Subcutaneous abdominal adipose tissue (tissue), 5 donors: ENCODE data around the gene LZTS3.
"Not testable (repeated sequence)": the region's sequence is repeated elsewhere in the genome, so short reads cannot be mapped to it uniquely, and the experiment has no call there.

Experiments used
- H3K27ac ChIP-seq: one replicate; pipeline ENCODE4 v1.7.0; 2013; ENCODE audit warnings: low read depth, mild to moderate bottlenecking, inconsistent platforms, low read length, moderate library complexity
- H3K27me3 ChIP-seq, 5 donors: one replicate each; pipeline ENCODE4 v1.7.0; 2013; ENCODE audit warnings: low read length in 5 of 5, inconsistent platforms in 1 of 5; ENCODE audit not compliant: control insufficient read depth in 5 of 5, insufficient read depth in 4 of 5
- H3K36me3 ChIP-seq, 5 donors: one replicate each; pipeline ENCODE4 v1.7.0; 2013; ENCODE audit warnings: low read length in 5 of 5; ENCODE audit not compliant: control insufficient read depth in 5 of 5, insufficient read depth in 5 of 5
- H3K4me1 ChIP-seq, 5 donors: one replicate each; pipeline ENCODE4 v1.7.0; 2013; ENCODE audit warnings: low read length in 5 of 5, mild to moderate bottlenecking in 3 of 5, moderate library complexity in 1 of 5; ENCODE audit not compliant: control insufficient read depth in 5 of 5, insufficient read depth in 5 of 5
- H3K4me3 ChIP-seq, 5 donors: one replicate each; pipeline ENCODE4 v1.7.0; 2013; ENCODE audit warnings: low read length in 5 of 5, low read depth in 1 of 5
- H3K9ac ChIP-seq, 5 donors: one replicate each; pipeline ENCODE4 v1.7.0; 2013; ENCODE audit warnings: low read length in 5 of 5, mild to moderate bottlenecking in 4 of 5, moderate library complexity in 3 of 5
- H3K9me3 ChIP-seq, 5 donors: one replicate each; pipeline ENCODE4 v1.7.0; 2013; ENCODE audit warnings: low read length in 5 of 5; ENCODE audit not compliant: control insufficient read depth in 5 of 5
- donor health status: healthy.
- donor health status: healthy.
- donor health status: healthy.
- donor health status: healthy.
- donor health status: healthy.

LZTS3 gene

GRCh38 chr20:3137492-3137891 lies 35.9 kb downstream of the LZTS3 start:
- Histone ChIP-seq H3K4me3 (no peak overlapping the region), H3K9ac (no peak overlapping the region), H3K27me3 (no peaks in the 10 kb centered on the region), H3K4me1 (no peaks in the 10 kb centered on the region), H3K27ac (no peak overlapping the region), H3K9me3 (no peaks in the 10 kb centered on the region), H3K36me3 (peaks cover 0 to 5% (median 2%) of the 10 kb centered on the region in 5 donors)

- Histone ChIP-seq H3K27me3 (no peaks in the 10 kb centered on the region), H3K36me3 (peaks cover 0 to 5% (median 2%) of the 10 kb centered on the region in 5 donors), H3K4me3 (no peak overlapping the region), H3K4me1 (no peaks in the 10 kb centered on the region), H3K9me3 (no peaks in the 10 kb centered on the region), H3K27ac (no peak overlapping the region), H3K9ac (no peak overlapping the region)
These were observed 37.8 kb downstream of the LZTS3 start for GRCh38 chr20:3135507-3136070.

DNA sequence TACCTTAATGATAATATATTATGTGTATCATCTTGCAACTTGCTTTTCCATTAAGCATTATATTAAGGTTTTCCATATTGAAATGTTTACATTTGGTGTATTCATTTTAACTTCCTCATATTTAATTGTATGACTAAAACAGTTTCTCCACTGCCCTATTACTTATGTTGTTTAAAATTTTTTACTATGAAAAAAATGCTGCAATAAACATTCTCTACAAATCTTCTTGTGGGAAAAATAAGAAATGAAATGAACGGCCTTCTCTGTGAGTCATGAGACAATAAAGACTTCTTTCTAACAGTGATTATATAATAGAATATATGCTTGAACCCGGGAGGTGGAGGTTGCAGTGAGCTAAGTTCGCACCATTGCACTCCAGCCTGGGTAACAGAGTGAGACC lies 39.2 kb downstream of the LZTS3 start:
- Histone ChIP-seq H3K9me3 (no peaks in the 10 kb centered on the region), H3K27ac (no peak overlapping the region), H3K27me3 (no peaks in the 10 kb centered on the region), H3K36me3 (peaks cover 0 to 5% (median 2%) of the 10 kb centered on the region in 5 donors), H3K9ac (no peak overlapping the region), H3K4me1 (no peaks in the 10 kb centered on the region), H3K4me3 (no peak overlapping the region)

GRCh38 chr20:3133155-3133554 lies 40.2 kb downstream of the LZTS3 start:
- H3K36me3 ChIP-seq, result peaks cover 0 to 5% (median 0%) of the 10 kb centered on the region in 5 donors
- H3K4me1 ChIP-seq, result no peaks in the 10 kb centered on the region
- H3K9ac ChIP-seq, result no peak overlapping the region
- no peak overlapping the region for H3K27ac ChIP-seq
- H3K4me3 ChIP-seq, result no peak overlapping the region
- H3K9me3 ChIP-seq, result no peaks in the 10 kb centered on the region
- no peaks in the 10 kb centered on the region for H3K27me3 ChIP-seq

DNA sequence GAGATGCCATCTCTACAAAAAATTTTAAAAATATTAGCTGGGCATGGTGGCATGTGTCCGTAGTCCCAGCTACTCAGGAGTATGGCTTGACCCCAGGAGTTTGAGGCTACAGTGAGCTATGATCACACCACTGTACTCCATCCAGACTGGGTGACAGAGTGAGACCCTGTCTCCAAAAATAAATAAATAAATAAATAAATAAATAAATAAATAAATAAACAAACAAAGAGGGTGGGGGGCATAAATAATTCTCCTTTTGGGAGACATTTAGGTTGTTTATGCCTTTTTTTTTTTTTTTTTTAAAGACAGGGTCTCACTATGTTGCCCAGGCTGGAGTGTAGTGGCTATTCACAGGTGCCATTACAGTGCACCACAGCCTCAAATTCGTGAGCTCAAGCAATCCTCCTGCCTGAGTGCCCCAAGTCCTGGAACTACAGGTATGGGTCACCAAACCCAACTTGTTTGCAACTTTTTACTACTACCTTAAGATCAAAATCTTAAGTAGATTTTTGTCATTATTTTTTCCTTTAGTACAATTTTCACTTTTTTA lies 43.2 kb downstream of the LZTS3 start:
- Histone ChIP-seq H3K9me3 (no peaks in the 10 kb centered on the region), H3K9ac (no peak overlapping the region), H3K36me3 (no peaks in the 10 kb centered on the region), H3K4me3 (no peak overlapping the region), H3K4me1 (no peaks in the 10 kb centered on the region), H3K27ac (no peak overlapping the region), H3K27me3 (no peaks in the 10 kb centered on the region)

- H3K4me3 ChIP-seq, result no peak overlapping the region
- H3K4me1 ChIP-seq, result no peaks in the 10 kb centered on the region
- H3K27me3 ChIP-seq, result no peaks in the 10 kb centered on the region
- no peak overlapping the region for H3K9ac ChIP-seq
- H3K36me3 ChIP-seq, result no peaks in the 10 kb centered on the region
- no peak overlapping the region for H3K27ac ChIP-seq
- H3K9me3 ChIP-seq, result no peaks in the 10 kb centered on the region
These were observed 44.3 kb downstream of the LZTS3 start for GRCh38 chr20:3129094-3129493.

DNA sequence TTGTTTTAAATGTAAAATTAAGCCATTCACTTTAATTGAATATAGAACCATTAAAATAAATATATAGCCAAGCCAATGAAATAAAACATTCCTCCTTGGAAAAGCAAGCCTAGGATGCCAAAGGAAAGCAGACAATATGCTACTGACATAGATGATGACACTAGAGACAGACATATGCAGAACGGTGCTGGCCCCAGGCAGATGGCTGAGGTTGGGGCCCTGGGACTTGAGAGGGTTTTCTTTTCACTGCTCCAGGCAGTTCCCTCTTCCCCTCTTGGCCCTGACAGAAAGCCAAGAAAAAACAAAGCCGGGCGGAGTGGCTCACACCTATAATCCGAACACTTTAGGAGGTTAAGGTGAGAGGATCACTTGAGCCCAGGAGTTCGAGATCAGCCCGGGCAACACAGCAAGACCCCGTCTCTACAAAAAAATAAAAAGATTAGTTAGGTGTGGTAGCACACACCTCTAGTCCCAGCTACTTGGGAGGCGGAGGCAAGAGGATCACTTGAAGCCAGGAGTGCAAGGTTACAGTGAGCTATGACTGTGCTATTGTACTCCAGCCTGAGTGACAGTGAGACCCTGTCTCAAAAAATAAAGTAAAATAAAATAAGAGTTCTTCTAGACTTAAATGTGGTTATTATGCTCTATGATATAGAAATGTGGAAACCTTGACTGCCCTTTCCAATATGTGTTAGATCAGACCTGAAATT lies 44.9 kb downstream of the LZTS3 start:
- H3K27ac ChIP-seq, result no peak overlapping the region
- H3K9me3 ChIP-seq, result no peaks in the 10 kb centered on the region
- H3K9ac ChIP-seq, result no peak overlapping the region
- no peaks in the 10 kb centered on the region for H3K4me1 ChIP-seq
- no peaks in the 10 kb centered on the region for H3K27me3 ChIP-seq
- no peaks in the 10 kb centered on the region for H3K36me3 ChIP-seq
- H3K4me3 ChIP-seq, result no peak overlapping the region

DNA sequence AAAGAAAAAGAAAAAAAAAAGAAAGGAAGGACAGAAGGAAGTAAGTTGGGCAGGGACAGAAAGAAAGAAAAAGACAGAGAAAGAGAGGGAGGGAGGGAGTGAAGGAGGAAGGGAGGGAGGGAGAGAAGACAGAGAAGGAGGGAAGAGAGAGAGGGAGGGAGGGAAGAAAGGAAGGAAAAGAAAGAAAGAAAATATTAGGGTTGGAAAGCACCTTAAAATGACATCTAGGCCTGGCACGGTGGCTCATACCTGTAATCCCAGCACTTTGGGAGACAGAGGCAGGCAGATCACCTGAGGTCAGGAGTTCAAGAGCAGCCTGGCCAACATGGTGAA lies 46.9 kb downstream of the LZTS3 start:
- H3K4me1 ChIP-seq, result peaks cover 0 to 4% (median 0%) of the 10 kb centered on the region in 5 donors
- H3K9me3 ChIP-seq, result no peaks in the 10 kb centered on the region
- no peaks in the 10 kb centered on the region for H3K27me3 ChIP-seq
- H3K4me3 ChIP-seq, result no peak overlapping the region
- peaks cover 0 to 16% (median 14%) of the 10 kb centered on the region in 5 donors for H3K36me3 ChIP-seq
- no peak overlapping the region for H3K27ac ChIP-seq
- no peak overlapping the region for H3K9ac ChIP-seq

DNA sequence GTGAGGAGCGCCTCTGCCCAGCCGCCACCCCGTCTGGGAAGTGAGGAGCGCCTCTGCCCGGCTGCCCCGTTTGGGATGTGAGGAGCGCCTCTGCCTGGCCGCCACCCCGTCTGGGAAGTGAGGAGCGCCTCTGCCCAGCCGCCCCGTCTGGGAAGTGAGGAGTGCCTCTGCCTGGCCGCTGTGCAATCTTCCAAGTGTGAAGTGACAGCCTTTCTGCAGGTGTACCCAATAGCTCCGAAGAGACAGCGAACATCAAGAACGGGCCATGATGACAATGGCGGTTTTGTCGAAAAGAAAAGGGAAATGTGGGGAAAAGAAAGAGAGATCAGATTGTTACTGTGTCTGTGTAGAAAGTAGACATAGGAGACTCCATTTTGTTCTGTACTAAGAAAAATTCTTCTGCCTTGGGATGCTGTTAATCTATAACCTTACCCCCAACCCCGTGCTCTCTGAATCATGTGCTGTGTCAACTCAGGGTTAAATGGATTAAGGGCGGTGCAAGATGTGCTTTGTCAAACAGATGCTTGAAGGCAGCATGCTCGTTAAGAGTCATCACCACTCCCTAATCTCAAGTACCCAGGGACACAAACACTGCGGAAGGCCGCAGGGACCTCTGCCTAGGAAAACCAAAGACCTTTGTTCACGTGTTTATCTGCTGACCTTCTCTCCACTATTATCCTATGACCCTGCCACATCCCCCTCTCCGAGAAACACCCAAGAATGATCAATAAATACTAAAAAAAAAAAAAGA lies 47.4 kb downstream of the LZTS3 start:
- H3K36me3 ChIP-seq, result peaks cover 0 to 21% (median 20%) of the 10 kb centered on the region in 5 donors
- H3K9ac ChIP-seq, H3K4me1 ChIP-seq, H3K27ac ChIP-seq, H3K9me3 ChIP-seq, H3K4me3 ChIP-seq, H3K27me3 ChIP-seq: not testable (repeated sequence)
